PC-9 (cell line): ENCODE data around the gene SHROOM3.

Source experiments
- EZH2 ChIP-seq: fragments of 200-600 bp; sonication (generic); IDR thresholded peaks from 2 replicates; pipeline ENCODE4 v1.8.0; 2017; ENCODE audit warnings: antibody characterized with exemption, low read depth
- TF ChIP-seq, protein P1 (sequence below): fragments of 200-600 bp; sonication (generic); conservative IDR thresholded peaks from 2 replicates; pipeline ENCODE4 v1.6.1; 2017; ENCODE audit warnings: mixed run types, antibody characterized with exemption, mild to moderate bottlenecking, moderate library complexity

- TF ChIP-seq, protein P1, sequence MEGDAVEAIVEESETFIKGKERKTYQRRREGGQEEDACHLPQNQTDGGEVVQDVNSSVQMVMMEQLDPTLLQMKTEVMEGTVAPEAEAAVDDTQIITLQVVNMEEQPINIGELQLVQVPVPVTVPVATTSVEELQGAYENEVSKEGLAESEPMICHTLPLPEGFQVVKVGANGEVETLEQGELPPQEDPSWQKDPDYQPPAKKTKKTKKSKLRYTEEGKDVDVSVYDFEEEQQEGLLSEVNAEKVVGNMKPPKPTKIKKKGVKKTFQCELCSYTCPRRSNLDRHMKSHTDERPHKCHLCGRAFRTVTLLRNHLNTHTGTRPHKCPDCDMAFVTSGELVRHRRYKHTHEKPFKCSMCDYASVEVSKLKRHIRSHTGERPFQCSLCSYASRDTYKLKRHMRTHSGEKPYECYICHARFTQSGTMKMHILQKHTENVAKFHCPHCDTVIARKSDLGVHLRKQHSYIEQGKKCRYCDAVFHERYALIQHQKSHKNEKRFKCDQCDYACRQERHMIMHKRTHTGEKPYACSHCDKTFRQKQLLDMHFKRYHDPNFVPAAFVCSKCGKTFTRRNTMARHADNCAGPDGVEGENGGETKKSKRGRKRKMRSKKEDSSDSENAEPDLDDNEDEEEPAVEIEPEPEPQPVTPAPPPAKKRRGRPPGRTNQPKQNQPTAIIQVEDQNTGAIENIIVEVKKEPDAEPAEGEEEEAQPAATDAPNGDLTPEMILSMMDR, result no peak
- TF ChIP-seq EZH2, result no peak
Observed at GRCh38 chr4:76654791-76655190, 219.8 kb downstream of the SHROOM3 start.
